ENCODE results near the gene ATOSB.

DNA sequence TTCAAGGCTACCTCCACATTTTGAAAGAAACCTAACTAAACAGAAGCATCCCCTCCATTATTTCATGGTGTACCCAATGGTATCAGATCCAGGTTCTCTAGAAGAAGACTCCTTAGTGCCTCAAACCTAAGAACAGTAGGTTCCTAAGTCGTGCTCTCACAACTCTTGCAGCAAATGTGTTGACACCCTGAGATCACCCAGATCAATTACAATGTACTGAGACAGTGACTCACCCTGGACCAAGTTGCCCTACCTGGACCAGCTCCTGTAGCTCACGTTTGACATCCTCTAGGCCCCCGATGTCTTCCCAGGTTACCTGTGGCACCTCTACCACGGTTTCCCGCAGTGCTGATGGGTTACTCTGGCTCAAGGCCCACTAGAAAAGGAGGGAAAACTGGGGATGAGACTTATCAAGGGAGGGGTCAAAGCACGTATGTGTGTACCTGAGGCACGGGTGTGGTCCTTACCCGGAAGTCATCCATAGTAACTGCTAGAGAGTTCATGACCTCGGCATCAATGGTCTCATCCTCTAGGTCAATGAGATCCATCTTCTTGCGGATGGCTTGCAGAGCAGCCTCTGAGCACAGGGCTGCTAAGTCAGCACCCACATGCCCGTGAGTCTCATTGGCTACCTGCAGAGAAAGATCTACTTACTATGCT lies 55.0 kb downstream of the ATOSB start:
- TF ChIP-seq, protein P1, sequence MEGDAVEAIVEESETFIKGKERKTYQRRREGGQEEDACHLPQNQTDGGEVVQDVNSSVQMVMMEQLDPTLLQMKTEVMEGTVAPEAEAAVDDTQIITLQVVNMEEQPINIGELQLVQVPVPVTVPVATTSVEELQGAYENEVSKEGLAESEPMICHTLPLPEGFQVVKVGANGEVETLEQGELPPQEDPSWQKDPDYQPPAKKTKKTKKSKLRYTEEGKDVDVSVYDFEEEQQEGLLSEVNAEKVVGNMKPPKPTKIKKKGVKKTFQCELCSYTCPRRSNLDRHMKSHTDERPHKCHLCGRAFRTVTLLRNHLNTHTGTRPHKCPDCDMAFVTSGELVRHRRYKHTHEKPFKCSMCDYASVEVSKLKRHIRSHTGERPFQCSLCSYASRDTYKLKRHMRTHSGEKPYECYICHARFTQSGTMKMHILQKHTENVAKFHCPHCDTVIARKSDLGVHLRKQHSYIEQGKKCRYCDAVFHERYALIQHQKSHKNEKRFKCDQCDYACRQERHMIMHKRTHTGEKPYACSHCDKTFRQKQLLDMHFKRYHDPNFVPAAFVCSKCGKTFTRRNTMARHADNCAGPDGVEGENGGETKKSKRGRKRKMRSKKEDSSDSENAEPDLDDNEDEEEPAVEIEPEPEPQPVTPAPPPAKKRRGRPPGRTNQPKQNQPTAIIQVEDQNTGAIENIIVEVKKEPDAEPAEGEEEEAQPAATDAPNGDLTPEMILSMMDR (IDR thresholded peaks at IDR 0.05), result no peak
- TF ChIP-seq POLR2A (IDR thresholded peaks at IDR 0.05), result no peak
